Esophagus squamous epithelium (tissue), 5 donors: ENCODE measurements around the gene FBXO31. TPM values are rescaled to one million over a fixed set of nuclear protein-coding genes. Genes with fewer than 3 reads are reported as not detected.

Experiments
- DNase-seq: peaks from one replicate; lab custom pipeline; 2025; lab: John Stamatoyannopoulos, UW
- H3K27ac ChIP-seq, 4 donors: fragments of 200-600 bp; sonication (generic); one replicate each; pipeline ENCODE4 v1.5.1; 2016 to 2019; ENCODE audit warnings: mild to moderate bottlenecking in 1 of 4
- H3K27me3 ChIP-seq, 4 donors: fragments of 200-600 bp; sonication (generic); 1 replicate in 3 of 4; 2 replicates in 1 of 4; pipeline versions ENCODE4 v1.5.1 to v1.6.0; 2017 to 2021; ENCODE audit warnings: antibody characterized with exemption in 1 of 4
- H3K36me3 ChIP-seq, 3 donors: fragments of 200-600 bp; sonication (generic); one replicate each; pipeline ENCODE4 v1.5.1; 2016 to 2019
- H3K4me1 ChIP-seq, 3 donors: fragments of 200-600 bp; sonication (generic); one replicate each; pipeline ENCODE4 v1.5.1; 2017 to 2019
- H3K4me3 ChIP-seq, 4 donors: fragments of 200-600 bp; sonication (generic); 1 replicate in 3 of 4; 2 replicates in 1 of 4; pipeline ENCODE4 v1.5.1; 2016 to 2019; ENCODE audit warnings: mild to moderate bottlenecking in 2 of 4, moderate library complexity in 1 of 4
- H3K9me3 ChIP-seq, 3 donors: fragments of 200-600 bp; sonication (generic); one replicate each; pipeline ENCODE4 v1.5.1; 2016 to 2019
- POLR2A ChIP-seq, 4 donors: fragments of 450-650 bp; IDR thresholded peaks; one replicate each; pipeline ENCODE4 v1.6.1; 2017; ENCODE audit warnings: antibody characterized with exemption in 4 of 4, mild to moderate bottlenecking in 4 of 4, moderate library complexity in 3 of 4
- WGBS, 2 donors: methylation state at CpG; one replicate each; pipeline ENCODE4 v1.1.5; 2018; 5-methylcytosine and 5-hydroxymethylcytosine counted together
- intact Hi-C: fragments of 100-400 bp; cut with DNase I; formaldehyde crosslinking; loops from one replicate; pipeline ENCODE4 v1.15.0; 2022
- total RNA-seq, 4 donors: library from RNA; depleted of rRNA; stranded (reverse); fragments of >200 nt; gene quantifications; one replicate each; pipeline ENCODE4 v1.1.0, GENCODE V29; 2016
- TF ChIP-seq, protein P1 (sequence below), 6 experiments: fragments of 450-650 bp in 4 of 6; fragments of 200-600 bp in 2 of 6; sonication (generic) in 2 of 6; IDR thresholded peaks; one replicate each; pipeline ENCODE4 v1.5.1; 2016 to 2019; ENCODE audit warnings: antibody characterized with exemption in 6 of 6, mild to moderate bottlenecking in 4 of 6, moderate library complexity in 4 of 6
- donor health status: DM: yes; HTN: yes; CAD: no.

FBXO31 gene
- total RNA-seq, 4 donors from 2014 or later, result 18.3 to 43.7 (median 21.2) TPM

DNA sequence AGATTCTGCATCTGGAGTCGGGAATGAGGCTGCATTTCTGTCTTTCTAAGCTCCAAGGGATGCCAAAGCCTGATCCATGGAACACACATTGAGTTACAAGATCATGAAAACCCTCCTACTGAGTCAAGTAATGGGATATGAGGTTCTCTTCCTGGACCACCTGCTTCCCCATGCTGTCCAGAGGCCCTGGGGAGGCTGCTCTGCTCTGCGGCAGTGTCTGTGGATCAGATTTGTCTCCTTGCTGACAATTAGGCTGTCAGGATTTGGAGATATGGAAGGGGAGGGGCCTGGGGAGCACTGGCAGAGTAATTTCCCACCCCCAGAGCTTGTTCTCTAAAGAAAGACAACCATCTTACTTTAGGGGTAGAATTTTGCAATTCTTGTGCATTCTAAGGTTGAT lies 99.4 kb downstream of the FBXO31 start:
- no CpG with 5 or more reads among the region's 2 CpGs for WGBS, 2 donors
- intact Hi-C loops, result loop anchor here (10.0 kb wide), 1 partner anchor 719 kb away; the partner anchor contains the start of gene FOXC2
- H3K27ac ChIP-seq, result no peak overlapping the region

DNA sequence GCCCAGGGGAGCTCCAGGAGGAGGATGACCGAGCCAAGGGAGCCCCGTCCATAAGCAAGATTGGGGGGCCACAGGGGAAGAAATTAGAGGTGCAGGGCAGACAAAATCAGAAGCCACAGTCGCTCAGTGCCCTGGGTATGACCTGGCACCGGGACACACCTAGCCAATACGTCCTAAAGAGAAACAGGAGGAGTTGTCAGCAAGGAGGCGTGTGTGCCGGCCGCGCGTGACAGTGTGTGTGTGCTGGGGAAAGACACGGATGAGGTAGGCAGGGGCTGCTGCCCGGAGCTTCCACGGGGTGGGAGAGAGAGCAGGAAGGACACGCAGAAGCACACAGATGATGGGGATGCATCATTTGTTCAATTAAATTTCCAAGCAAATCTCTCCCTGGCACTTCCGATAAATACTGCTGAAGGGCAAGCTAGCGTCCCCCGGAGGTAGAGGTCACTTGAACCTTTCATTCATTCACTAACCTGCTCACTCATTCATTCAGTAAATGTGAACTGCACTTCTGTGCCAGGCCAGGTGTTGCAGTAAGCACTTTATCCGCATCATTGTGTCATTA lies 104.4 kb downstream of the FBXO31 start:
- no peak overlapping the region for H3K27ac ChIP-seq
- no peaks in the 10 kb centered on the region for H3K9me3 ChIP-seq
- no peak for TF ChIP-seq POLR2A (IDR thresholded peaks at IDR 0.05)
- TF ChIP-seq, protein P1, sequence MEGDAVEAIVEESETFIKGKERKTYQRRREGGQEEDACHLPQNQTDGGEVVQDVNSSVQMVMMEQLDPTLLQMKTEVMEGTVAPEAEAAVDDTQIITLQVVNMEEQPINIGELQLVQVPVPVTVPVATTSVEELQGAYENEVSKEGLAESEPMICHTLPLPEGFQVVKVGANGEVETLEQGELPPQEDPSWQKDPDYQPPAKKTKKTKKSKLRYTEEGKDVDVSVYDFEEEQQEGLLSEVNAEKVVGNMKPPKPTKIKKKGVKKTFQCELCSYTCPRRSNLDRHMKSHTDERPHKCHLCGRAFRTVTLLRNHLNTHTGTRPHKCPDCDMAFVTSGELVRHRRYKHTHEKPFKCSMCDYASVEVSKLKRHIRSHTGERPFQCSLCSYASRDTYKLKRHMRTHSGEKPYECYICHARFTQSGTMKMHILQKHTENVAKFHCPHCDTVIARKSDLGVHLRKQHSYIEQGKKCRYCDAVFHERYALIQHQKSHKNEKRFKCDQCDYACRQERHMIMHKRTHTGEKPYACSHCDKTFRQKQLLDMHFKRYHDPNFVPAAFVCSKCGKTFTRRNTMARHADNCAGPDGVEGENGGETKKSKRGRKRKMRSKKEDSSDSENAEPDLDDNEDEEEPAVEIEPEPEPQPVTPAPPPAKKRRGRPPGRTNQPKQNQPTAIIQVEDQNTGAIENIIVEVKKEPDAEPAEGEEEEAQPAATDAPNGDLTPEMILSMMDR (IDR thresholded peaks at IDR 0.05), result no peak
- H3K27me3 ChIP-seq, result peaks cover 0 to 24% (median 0%) of the 10 kb centered on the region in 4 donors
- H3K36me3 ChIP-seq, result no peaks in the 10 kb centered on the region
- H3K4me3 ChIP-seq, result no peak overlapping the region
- intact Hi-C loops, result no loop called here
- H3K4me1 ChIP-seq, result peaks cover 3 to 24% (median 14%) of the 10 kb centered on the region in 3 donors
- DNase-seq, result no peak
- 78 to 80% methylated on average over 14 to 17 of the region's 18 CpGs for WGBS, 2 donors

More for the DNA sequence above, 99.4 kb downstream of the FBXO31 start:
- TF ChIP-seq, protein P1 (IDR thresholded peaks at IDR 0.05), result no peak
- TF ChIP-seq POLR2A (IDR thresholded peaks at IDR 0.05), result no peak
- Histone ChIP-seq H3K9me3 (no peaks in the 10 kb centered on the region), H3K36me3 (no peaks in the 10 kb centered on the region), H3K27me3 (peaks cover 0 to 9% (median 0%) of the 10 kb centered on the region in 4 donors), H3K4me3 (no peak overlapping the region), H3K4me1 (no peaks in the 10 kb centered on the region)
- no peak for DNase-seq

DNA sequence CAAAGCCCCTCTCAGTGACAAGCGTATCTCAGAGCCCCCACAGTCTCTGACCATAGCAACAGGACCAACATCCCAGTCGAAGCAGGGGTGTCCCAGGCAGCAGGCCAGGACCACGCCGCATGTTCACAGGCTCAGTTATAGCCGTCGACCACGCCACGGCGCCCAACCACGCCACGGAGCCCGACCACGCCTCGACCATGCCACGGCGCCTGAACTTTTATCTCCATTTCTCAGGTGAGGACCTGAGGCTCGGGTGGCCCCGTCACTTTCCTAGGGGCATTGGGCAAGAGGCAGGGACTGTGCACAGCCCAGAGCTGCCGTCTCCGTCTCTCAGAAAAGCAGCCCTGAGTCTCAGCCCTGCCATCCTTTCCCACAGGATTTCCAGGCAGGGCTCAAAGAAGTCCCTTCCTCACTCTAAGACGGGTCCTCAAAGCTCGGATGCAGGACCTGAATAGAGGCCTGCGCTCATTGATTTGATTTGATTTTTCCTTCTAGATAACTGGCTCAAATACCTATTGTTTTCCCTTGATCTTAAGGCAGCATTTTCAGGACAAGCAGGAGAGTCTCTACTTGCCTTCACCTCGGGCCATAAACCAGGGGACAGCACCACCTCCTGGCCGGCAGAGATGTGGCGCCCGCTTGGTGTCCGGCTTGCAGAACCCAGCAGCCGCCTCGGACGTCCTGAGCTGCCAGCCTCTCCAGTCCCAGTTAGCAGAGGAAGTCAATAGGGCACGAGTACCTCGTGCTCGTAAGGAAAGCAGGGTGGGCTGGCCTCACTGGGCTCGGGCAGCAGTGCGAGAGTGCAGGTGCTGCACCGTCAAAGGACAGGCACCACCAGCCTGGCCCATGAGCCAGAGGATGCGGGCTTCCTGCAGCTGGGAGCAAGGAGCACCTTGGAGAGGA lies 105.1 kb downstream of the FBXO31 start:
- peaks cover 3 to 24% (median 14%) of the 10 kb centered on the region in 3 donors for H3K4me1 ChIP-seq
- TF ChIP-seq POLR2A (IDR thresholded peaks at IDR 0.05), result no peak
- TF ChIP-seq, protein P1 (IDR thresholded peaks at IDR 0.05), result peak; percentile 55 to 88 (median 82)
- no peak overlapping the region for H3K4me3 ChIP-seq
- H3K36me3 ChIP-seq, result no peaks in the 10 kb centered on the region
- no peak for DNase-seq
- 25 to 32% methylated on average over 9 to 24 of the region's 38 CpGs for WGBS, 2 donors
- peaks cover 0 to 24% (median 0%) of the 10 kb centered on the region in 4 donors for H3K27me3 ChIP-seq
- intact Hi-C loops, result no loop called here
- no peaks in the 10 kb centered on the region for H3K9me3 ChIP-seq
- no peak overlapping the region for H3K27ac ChIP-seq

Other genes starting within 250 kb of the FBXO31 start
- under 1 TPM; 0.38 to 0.95 (median 0.85) TPM for gene C16orf95, start 66.4 kb downstream of the FBXO31 start, total RNA-seq
- 10 to 100 TPM; 14.2 to 38.0 (median 24.4) TPM for gene MAP1LC3B, start 8.6 kb upstream of the FBXO31 start, total RNA-seq
- gene ZCCHC14, start 109.2 kb upstream of the FBXO31 start, total RNA-seq, result 10 to 100 TPM in 3 of 4 donors, 1 to 10 TPM in 1; 8.3 to 19.6 (median 14.7) TPM
- under 1 TPM in 3 of 4 donors, not detected in 1; 0.29 to 0.76 (median 0.45) TPM for gene JPH3, start 218.7 kb upstream of the FBXO31 start, total RNA-seq